HepG2 (cell line): ENCODE measurements around the gene ECM1. TPM values are rescaled to one million over a fixed set of nuclear protein-coding genes. Genes with fewer than 3 reads are reported as not detected.
A peak's percentile ranks its signal among the peaks of the same experiment; 100 is the strongest.

Source experiments
- ETV5 ChIP-seq: IDR thresholded peaks from 2 replicates; pipeline ENCODE4 v1.6.1; 2018; ENCODE audit warnings: missing biosample characterization, missing genetic modification reagents, inconsistent platforms, borderline replicate concordance
- KLF13 ChIP-seq: sonication (generic); formaldehyde crosslinking; IDR thresholded peaks from 2 replicates; pipeline ENCODE4 v1.4.0; 2020; ENCODE audit warnings: mild to moderate bottlenecking, missing genetic modification reagents
- MLX ChIP-seq: IDR thresholded peaks from 2 replicates; pipeline ENCODE4 v1.6.1; 2016
- PATZ1 ChIP-seq: sonication (generic); formaldehyde crosslinking; IDR thresholded peaks from 2 replicates; pipeline ENCODE4 v1.4.0; 2020; ENCODE audit warnings: missing genetic modification reagents
- REPIN1 ChIP-seq: sonication (generic); formaldehyde crosslinking; IDR thresholded peaks from 2 replicates; pipeline ENCODE4 v1.8.0; 2022; ENCODE audit warnings: missing genetic modification reagents, low read depth, mild to moderate bottlenecking, borderline replicate concordance
- RNF219 ChIP-seq: sonication (generic); formaldehyde crosslinking; IDR thresholded peaks from 2 replicates; pipeline ENCODE4 v1.5.0; 2020; ENCODE audit warnings: mild to moderate bottlenecking, missing genetic modification reagents
- SP5 ChIP-seq: IDR thresholded peaks from 2 replicates; pipeline ENCODE4 v1.6.1; 2016; ENCODE audit warnings: low read depth, borderline replicate concordance
- TBX2 ChIP-seq: sonication (generic); formaldehyde crosslinking; IDR thresholded peaks from 2 replicates; pipeline ENCODE4 v1.5.0; 2020; ENCODE audit warnings: missing genetic modification reagents, mild to moderate bottlenecking, borderline replicate concordance
- TFE3 ChIP-seq: IDR thresholded peaks from 2 replicates; pipeline ENCODE4 v1.6.1; 2016
- ZBTB34 ChIP-seq: sonication (generic); formaldehyde crosslinking; IDR thresholded peaks from 2 replicates; pipeline ENCODE4 v1.8.0; 2022; ENCODE audit warnings: mild to moderate bottlenecking, missing genetic modification reagents
- ZNF235 ChIP-seq: sonication (generic); formaldehyde crosslinking; IDR thresholded peaks from 2 replicates; pipeline ENCODE4 v1.8.1; 2023; ENCODE audit warnings: mild to moderate bottlenecking, missing genetic modification reagents, borderline replicate concordance
- ZNF430 ChIP-seq: sonication (generic); formaldehyde crosslinking; IDR thresholded peaks from 2 replicates; pipeline ENCODE4 v1.9.0; 2021; ENCODE audit warnings: mild to moderate bottlenecking, missing genetic modification reagents
- ZNF44 ChIP-seq: sonication (generic); formaldehyde crosslinking; IDR thresholded peaks from 2 replicates; pipeline ENCODE4 v1.5.1; 2020; ENCODE audit warnings: mild to moderate bottlenecking, missing genetic modification reagents
- polyA plus RNA-seq, 8 experiments: library from polyadenylated mRNA; depleted of rRNA in 3 of 8; stranded (reverse) in 7 of 8; unstranded in 1 of 8; fragments of >200 nt; fragmentation: Illumina TruSeq in 4 of 8; extraction: Trizol in 4 of 8; gene quantifications; 2 replicates each; pipeline versions ENCODE4 v1.2.1 to v1.2.3, GENCODE V29; 2011 to 2016; ENCODE audit warnings: low read depth in 4 of 8, missing spikeins in 1 of 8, mixed read lengths in 1 of 8; ENCODE audit not compliant: insufficient read depth in 1 of 8
- total RNA-seq, 5 experiments: library from RNA; depleted of rRNA; stranded (reverse); fragments of >200 nt; fragmentation: Illumina TruSeq; extraction: Trizol; gene quantifications; 2 replicates each; pipeline ENCODE4 v1.2.3, GENCODE V29; 2016; ENCODE audit warnings: low read depth in 1 of 5
- TF ChIP-seq, protein P1 (sequence below): sonication (generic); formaldehyde crosslinking; IDR thresholded peaks from 2 replicates; pipeline ENCODE4 v1.4.0; 2020; ENCODE audit warnings: missing genetic modification reagents
- TF ChIP-seq, protein P2 (sequence below): IDR thresholded peaks from 2 replicates; pipeline ENCODE4 v1.6.1; 2012; ENCODE audit warnings: inconsistent platforms
- TF ChIP-seq, protein P3 (sequence below): IDR thresholded peaks from 2 replicates; pipeline ENCODE4 v1.6.1; 2016; ENCODE audit warnings: mild to moderate bottlenecking

The ECM1 gene
- total and polyA plus RNA-seq, 2 of the 13 experiments (the other 11 are each of a cell fraction or from before 2014, with no cell fraction given), result 0.42 to 1.0 TPM

- TF ChIP-seq RNF219 (no peak), KLF13 (CRISPR knock-in tag) (no peak), MLX (CRISPR knock-in tag) (0 out of 2 replicates have a peak, but pooled peaks have one; percentile 21), REPIN1 (CRISPR knock-in tag) (peak; percentile 5; the same call in 1 of the 2 replicates), PATZ1 (CRISPR knock-in tag) (peak; percentile 88), SP5 (CRISPR knock-in tag) (peak; percentile 73; the same call in 1 of the 2 replicates), ZNF235 (0 out of 2 replicates have a peak, but pooled peaks have one; percentile 43), TFE3 (CRISPR knock-in tag) (0 out of 2 replicates have a peak, but pooled peaks have one; percentile 11), ZNF430 (CRISPR knock-in tag) (peak; percentile 79), ZBTB34 (CRISPR knock-in tag) (0 out of 2 replicates have a peak, but pooled peaks have one; percentile 10), ETV5 (CRISPR knock-in tag) (peak; percentile 10; the same call in 1 of the 2 replicates), ZNF44 (0 out of 2 replicates have a peak, but pooled peaks have one; percentile 28), TBX2 (CRISPR knock-in tag) (peak; percentile 71)
- TF ChIP-seq, protein P1, sequence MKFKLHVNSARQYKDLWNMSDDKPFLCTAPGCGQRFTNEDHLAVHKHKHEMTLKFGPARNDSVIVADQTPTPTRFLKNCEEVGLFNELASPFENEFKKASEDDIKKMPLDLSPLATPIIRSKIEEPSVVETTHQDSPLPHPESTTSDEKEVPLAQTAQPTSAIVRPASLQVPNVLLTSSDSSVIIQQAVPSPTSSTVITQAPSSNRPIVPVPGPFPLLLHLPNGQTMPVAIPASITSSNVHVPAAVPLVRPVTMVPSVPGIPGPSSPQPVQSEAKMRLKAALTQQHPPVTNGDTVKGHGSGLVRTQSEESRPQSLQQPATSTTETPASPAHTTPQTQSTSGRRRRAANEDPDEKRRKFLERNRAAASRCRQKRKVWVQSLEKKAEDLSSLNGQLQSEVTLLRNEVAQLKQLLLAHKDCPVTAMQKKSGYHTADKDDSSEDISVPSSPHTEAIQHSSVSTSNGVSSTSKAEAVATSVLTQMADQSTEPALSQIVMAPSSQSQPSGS (CRISPR knock-in tag), result 0 out of 2 replicates have a peak, but pooled peaks have one; percentile 27
- TF ChIP-seq, protein P2, sequence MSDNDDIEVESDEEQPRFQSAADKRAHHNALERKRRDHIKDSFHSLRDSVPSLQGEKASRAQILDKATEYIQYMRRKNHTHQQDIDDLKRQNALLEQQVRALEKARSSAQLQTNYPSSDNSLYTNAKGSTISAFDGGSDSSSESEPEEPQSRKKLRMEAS, result peak; percentile 76
- TF ChIP-seq, protein P3, sequence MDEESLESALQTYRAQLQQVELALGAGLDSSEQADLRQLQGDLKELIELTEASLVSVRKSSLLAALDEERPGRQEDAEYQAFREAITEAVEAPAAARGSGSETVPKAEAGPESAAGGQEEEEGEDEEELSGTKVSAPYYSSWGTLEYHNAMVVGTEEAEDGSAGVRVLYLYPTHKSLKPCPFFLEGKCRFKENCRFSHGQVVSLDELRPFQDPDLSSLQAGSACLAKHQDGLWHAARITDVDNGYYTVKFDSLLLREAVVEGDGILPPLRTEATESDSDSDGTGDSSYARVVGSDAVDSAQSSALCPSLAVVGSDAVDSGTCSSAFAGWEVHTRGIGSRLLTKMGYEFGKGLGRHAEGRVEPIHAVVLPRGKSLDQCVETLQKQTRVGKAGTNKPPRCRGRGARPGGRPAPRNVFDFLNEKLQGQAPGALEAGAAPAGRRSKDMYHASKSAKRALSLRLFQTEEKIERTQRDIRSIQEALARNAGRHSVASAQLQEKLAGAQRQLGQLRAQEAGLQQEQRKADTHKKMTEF (CRISPR knock-in tag), result peak; percentile 61
Measured at GRCh38 chr1:150515328-150516049, 7.6 kb downstream of the ECM1 start, which contains the start of gene FALEC (continued).
